ENCODE measurements around the gene PRPH. TPM values are rescaled to one million over a fixed set of nuclear protein-coding genes. Genes with fewer than 3 reads are reported as not detected.

The PRPH gene
- total and polyA plus RNA-seq, 2 of the 8 experiments (the other 6 are each of a cell fraction or from before 2014, with no cell fraction given), result 0.79 to 1.4 TPM

GRCh38 chr12:49322708-49323523 lies 28.0 kb downstream of the PRPH start, which contains the start of gene TROAP (continued):
- 0 out of 2 replicates have a peak, but pooled peaks have one; percentile 16 for TF ChIP-seq ATF2 (IDR thresholded peaks at IDR 0.05; ENCODE audit: low read length)
- TF ChIP-seq CREB1 (IDR thresholded peaks at IDR 0.05), result peak; percentile 69
- TF ChIP-seq RAD21 (IDR thresholded peaks at IDR 0.05 in 1 of 2, conservative IDR thresholded peaks at IDR 0.05 in 1 of 2; ENCODE audit: low read depth in 2 of 2, low read length in 2 of 2), result no peak
- no peak for TF ChIP-seq KDM1A (IDR thresholded peaks at IDR 0.05; ENCODE audit: borderline replicate concordance, low read length)
- TF ChIP-seq NRF1 (IDR thresholded peaks at IDR 0.05; ENCODE audit: low read depth, low read length), result no peak
- TF ChIP-seq GABPA (IDR thresholded peaks at IDR 0.05; ENCODE audit: borderline replicate concordance, insufficient read depth, low read length), result no peak
- TF ChIP-seq TBP (IDR thresholded peaks at IDR 0.05; ENCODE audit: low read depth, low read length), result peak; percentile 36; the same call in 1 of the 2 replicates
- TF ChIP-seq EZH2 (IDR thresholded peaks at IDR 0.05; ENCODE audit: low read depth, low read length, severe bottlenecking), result no peak
- TF ChIP-seq JUN (IDR thresholded peaks at IDR 0.05; ENCODE audit: low read depth, low read length), result no peak
- TF ChIP-seq SIX5 (IDR thresholded peaks at IDR 0.05; ENCODE audit: low read depth, low read length), result no peak
- TF ChIP-seq PHF8 (conservative IDR thresholded peaks at IDR 0.05; ENCODE audit: low read depth, low read length), result peak; percentile 68
- TF ChIP-seq, protein P1, sequence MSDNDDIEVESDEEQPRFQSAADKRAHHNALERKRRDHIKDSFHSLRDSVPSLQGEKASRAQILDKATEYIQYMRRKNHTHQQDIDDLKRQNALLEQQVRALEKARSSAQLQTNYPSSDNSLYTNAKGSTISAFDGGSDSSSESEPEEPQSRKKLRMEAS (IDR thresholded peaks at IDR 0.05), result no peak
- TF ChIP-seq BCL11A (IDR thresholded peaks at IDR 0.05; ENCODE audit: low read depth in 2 of 2, low read length in 2 of 2), result no peak
- TF ChIP-seq ZNF274 (IDR thresholded peaks at IDR 0.05; ENCODE audit: borderline replicate concordance, extremely low read depth, low read length), result no peak
- TF ChIP-seq CBX5 (IDR thresholded peaks at IDR 0.05; ENCODE audit: low read depth, low read length), result no peak
- no peak for TF ChIP-seq CEBPB (IDR thresholded peaks at IDR 0.05; ENCODE audit: low read depth, low read length)
- no peak for TF ChIP-seq SP4 (IDR thresholded peaks at IDR 0.05; ENCODE audit: low read length)
- no peak for TF ChIP-seq MAFK (IDR thresholded peaks at IDR 0.05; ENCODE audit: low read depth, low read length)
- TF ChIP-seq TEAD4 (IDR thresholded peaks at IDR 0.05; ENCODE audit: low read depth, low read length), result no peak
- no peak for TF ChIP-seq EGR1 (IDR thresholded peaks at IDR 0.05; ENCODE audit: borderline replicate concordance, low read depth, low read length)
- TF ChIP-seq TAF7 (optimal IDR thresholded peaks at IDR 0.05; ENCODE audit: borderline replicate concordance, low read depth, low read length), result peak; percentile 80
- TF ChIP-seq TCF12 (IDR thresholded peaks at IDR 0.05; ENCODE audit: low read depth, low read length), result no peak

Measured in H1 (cell line).